CD4-positive, alpha-beta memory T cell (primary cell): ENCODE measurements around the gene QRSL1. TPM values are rescaled to one million over a fixed set of nuclear protein-coding genes. Genes with fewer than 3 reads are reported as not detected.

Source experiments
- CTCF ChIA-PET: fragments of 350-600 bp; sonication (Branson Sonifier 250); formaldehyde crosslinking; loops from one replicate; lab custom pipeline; 2021; ENCODE audit warnings: inconsistent platforms; ENCODE audit not compliant: partially characterized antibody; lab: Charles Lee
- POLR2A ChIA-PET: fragments of 350-600 bp; sonication (Branson Sonifier 250); formaldehyde crosslinking; loops from one replicate; lab custom pipeline; 2021; ENCODE audit not compliant: partially characterized antibody; lab: Charles Lee
- DNase-seq, 5 donors: peaks; one replicate each; pipeline versions ENCODE4 v3.0.0 to v3.0.0-alpha.2; 2020 to 2022; ENCODE audit warnings: mixed read lengths in 1 of 5
- H3K27ac ChIP-seq: one replicate; pipeline ENCODE4 v1.7.0; 2013; ENCODE audit warnings: low read depth, low read length
- H3K27me3 ChIP-seq: 2 replicates; pipeline ENCODE4 v1.7.0; 2013; ENCODE audit warnings: mild to moderate bottlenecking, low read length, moderate library complexity; ENCODE audit not compliant: insufficient read depth
- H3K36me3 ChIP-seq: 2 replicates; pipeline ENCODE4 v1.7.0; 2013; ENCODE audit warnings: mild to moderate bottlenecking, low read length, moderate library complexity; ENCODE audit not compliant: insufficient read depth
- H3K4me1 ChIP-seq: 2 replicates; pipeline ENCODE4 v1.7.0; 2013; ENCODE audit warnings: mild to moderate bottlenecking, low read length, moderate library complexity; ENCODE audit not compliant: insufficient read depth
- H3K4me3 ChIP-seq, 2 donors: one replicate each; pipeline ENCODE4 v1.7.0; 2013; ENCODE audit warnings: low read length in 2 of 2, mild to moderate bottlenecking in 1 of 2
- H3K9me3 ChIP-seq, 2 donors: one replicate each; pipeline ENCODE4 v1.7.0; 2013; ENCODE audit warnings: low read length in 2 of 2, control low read depth in 1 of 2; ENCODE audit not compliant: control insufficient read depth in 1 of 2
- H3K27ac Mint-ChIP-seq, 7 donors: one replicate each; pipeline ENCODE4 v1.8.0; 2020 to 2021; ENCODE audit warnings: mixed read lengths in 7 of 7, mild to moderate bottlenecking in 6 of 7, inconsistent platforms in 3 of 7, moderate library complexity in 3 of 7
- H3K27me3 Mint-ChIP-seq, 2 donors: one replicate each; pipeline ENCODE4 v1.8.0; 2020 to 2021; ENCODE audit warnings: mixed read lengths in 2 of 2
- H3K36me3 Mint-ChIP-seq, 2 donors: one replicate each; pipeline ENCODE4 v1.8.0; 2020 to 2021; ENCODE audit warnings: mixed read lengths in 2 of 2, inconsistent platforms in 1 of 2, mild to moderate bottlenecking in 1 of 2
- H3K4me1 Mint-ChIP-seq, 4 donors: one replicate each; pipeline ENCODE4 v1.8.0; 2020 to 2021; ENCODE audit warnings: mixed read lengths in 4 of 4, mild to moderate bottlenecking in 1 of 4
- H3K4me3 Mint-ChIP-seq, 8 donors: one replicate each; pipeline ENCODE4 v1.8.0; 2020 to 2021; ENCODE audit warnings: mixed read lengths in 8 of 8, mild to moderate bottlenecking in 7 of 8, moderate library complexity in 6 of 8, inconsistent platforms in 3 of 8
- H3K9me3 Mint-ChIP-seq, 8 donors: one replicate each; pipeline ENCODE4 v1.8.0; 2020 to 2021; ENCODE audit warnings: mixed read lengths in 8 of 8, mild to moderate bottlenecking in 5 of 8, inconsistent platforms in 3 of 8, moderate library complexity in 1 of 8
- intact Hi-C: fragments of 100-400 bp; cut with micrococcal nuclease; formaldehyde crosslinking; loops from one replicate; pipeline ENCODE4 v1.15.1; 2023
- polyA plus RNA-seq, 2 donors: library from polyadenylated mRNA; unstranded; fragments of 300-500 nt; fragmentation: Illumina TruSeq; gene quantifications; one replicate each; pipeline ENCODE4 v1.2.3, GENCODE V29; 2021
- total RNA-seq, 2 experiments: library from RNA; stranded (reverse); gene quantifications; one replicate each; pipeline ENCODE4 v1.2.3, GENCODE V29; 2021

Gene QRSL1
- total and polyA plus RNA-seq, 4 experiments from 2014 or later: 10.6 to 14.0 (median 12.9) TPM

DNA sequence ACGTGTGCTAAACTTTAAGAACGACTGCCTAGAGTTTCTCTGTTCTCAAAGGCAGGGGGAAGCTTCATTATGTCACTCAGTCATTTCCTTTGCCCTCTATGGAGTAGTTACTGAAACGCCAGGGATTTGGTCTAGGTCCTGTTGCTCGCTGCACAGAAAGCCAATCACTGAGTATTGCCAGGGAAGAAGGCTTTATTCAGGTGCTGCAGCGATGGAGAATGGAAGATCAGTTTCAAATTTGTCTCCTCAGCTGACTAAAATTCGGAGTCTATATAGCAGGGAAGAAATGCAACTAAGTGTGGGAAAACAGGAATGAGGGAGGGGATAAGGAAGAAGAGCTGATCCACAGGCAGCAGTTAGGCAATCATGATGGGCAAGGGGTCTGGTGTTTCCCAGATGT is 75.8 kb downstream of the QRSL1 start:
- Histone ChIP-seq H3K9me3 (no peaks in the 10 kb centered on the region), H3K4me3 (no peak overlapping the region), H3K27ac (no peak overlapping the region), H3K27me3 (no peaks in the 10 kb centered on the region), H3K4me1 (no peaks in the 10 kb centered on the region), H3K36me3 (no peaks in the 10 kb centered on the region)
- Mint-ChIP-seq H3K27ac (no peak overlapping the region), H3K4me3 (no peak overlapping the region), H3K27me3 (peaks cover 12 to 20% of the 10 kb centered on the region in 2 donors), H3K4me1 (peaks cover 0 to 2% (median 0%) of the 10 kb centered on the region in 4 donors), H3K36me3 (no peaks in the 10 kb centered on the region), H3K9me3 (peaks cover 0 to 9% (median 4%) of the 10 kb centered on the region in 8 donors)
- ChIA-PET CTCF (no interaction called here), POLR2A (no interaction called here)
- DNase-seq: no peak
- intact Hi-C loops: no loop called here

DNA sequence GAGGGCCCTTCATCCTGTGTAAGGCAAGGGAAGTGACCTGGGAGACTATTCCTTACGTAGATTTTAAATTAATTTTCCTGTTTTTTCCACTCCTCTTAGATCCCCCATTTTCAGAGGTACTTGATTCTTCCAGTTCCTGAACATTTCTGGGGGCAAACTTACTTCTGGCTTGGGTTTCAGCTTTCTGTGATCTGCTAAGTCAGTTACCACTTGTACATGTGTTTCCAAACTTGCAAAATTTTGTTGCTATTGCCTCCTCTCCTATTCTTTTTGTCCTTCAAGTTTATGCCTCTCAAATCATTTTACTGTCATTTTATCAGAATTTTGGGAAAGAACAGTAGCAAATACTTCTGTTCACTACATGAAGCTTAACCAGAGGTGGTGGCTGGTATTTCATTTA is 81.2 kb downstream of the QRSL1 start:
- Histone ChIP-seq H3K9me3 (no peaks in the 10 kb centered on the region), H3K36me3 (no peaks in the 10 kb centered on the region), H3K27me3 (no peaks in the 10 kb centered on the region), H3K4me3 (no peak overlapping the region), H3K27ac (no peak overlapping the region), H3K4me1 (no peaks in the 10 kb centered on the region)
- Mint-ChIP-seq H3K36me3 (no peaks in the 10 kb centered on the region), H3K27ac (no peak overlapping the region), H3K9me3 (peaks cover 0 to 4% (median 0%) of the 10 kb centered on the region in 8 donors), H3K4me1 (no peaks in the 10 kb centered on the region), H3K4me3 (no peak overlapping the region), H3K27me3 (peaks cover 7 to 8% of the 10 kb centered on the region in 2 donors)
- DNase-seq: no peak
- ChIA-PET POLR2A (no interaction called here), CTCF (no interaction called here)
- intact Hi-C loops: no loop called here

DNA sequence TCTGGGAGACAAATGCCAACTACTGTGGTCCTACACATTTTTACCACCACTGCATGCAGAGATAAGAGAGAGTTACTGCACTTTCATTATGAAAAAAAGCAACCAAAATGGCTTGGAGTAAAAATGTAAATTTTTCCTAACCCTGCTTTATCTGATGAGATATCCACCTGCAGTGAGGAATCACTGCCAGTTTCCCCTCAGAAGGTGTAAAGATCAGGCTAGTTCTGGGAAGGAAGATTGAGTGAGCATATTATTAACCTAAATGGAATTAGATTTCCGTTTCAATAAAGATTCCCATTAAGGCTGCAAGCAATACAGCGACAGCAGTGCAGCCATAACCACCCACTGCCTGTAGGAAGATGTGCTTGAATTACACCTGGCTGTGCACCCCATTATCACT is 84.9 kb downstream of the QRSL1 start:
- Histone ChIP-seq H3K4me3 (no peak overlapping the region), H3K4me1 (no peaks in the 10 kb centered on the region), H3K9me3 (no peaks in the 10 kb centered on the region), H3K36me3 (no peaks in the 10 kb centered on the region), H3K27ac (no peak overlapping the region), H3K27me3 (no peaks in the 10 kb centered on the region)
- no peaks in the 10 kb centered on the region for H3K4me1 Mint-ChIP-seq
- H3K27me3 Mint-ChIP-seq: peaks cover 12 to 17% of the 10 kb centered on the region in 2 donors
- DNase-seq: no peak
- H3K9me3 Mint-ChIP-seq: no peaks in the 10 kb centered on the region
- ChIA-PET CTCF (interaction anchor here (1.0 kb wide), 1 partner anchor 379 kb away, joined by 4 read pairs; no protein-coding TSS in a partner anchor), POLR2A (no interaction called here)
- H3K27ac Mint-ChIP-seq: no peak overlapping the region
- no peaks in the 10 kb centered on the region for H3K36me3 Mint-ChIP-seq
- intact Hi-C loops: no loop called here
- H3K4me3 Mint-ChIP-seq: no peak overlapping the region

DNA sequence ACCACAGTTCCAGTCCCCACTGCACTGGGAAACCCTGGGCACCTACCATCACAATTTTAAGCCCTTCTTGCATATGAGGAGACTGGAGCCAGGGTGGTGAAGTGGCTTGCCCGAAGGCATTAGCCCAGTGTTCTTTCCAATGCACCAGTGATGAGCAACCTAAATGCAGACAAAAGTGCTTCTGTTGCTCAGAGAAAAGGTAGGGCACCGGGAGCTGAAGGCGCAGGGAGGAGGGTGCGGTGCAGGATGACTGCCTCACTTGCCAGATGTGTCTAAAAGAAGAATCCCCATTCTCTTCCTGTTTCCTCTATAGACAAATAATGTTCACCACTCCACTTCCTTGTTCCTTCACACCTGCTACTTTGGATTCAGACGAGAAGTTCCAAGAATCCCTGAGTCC is 86.5 kb downstream of the QRSL1 start:
- H3K27me3 ChIP-seq: no peaks in the 10 kb centered on the region
- Mint-ChIP-seq H3K4me1 (no peaks in the 10 kb centered on the region), H3K27ac (no peak overlapping the region), H3K36me3 (no peaks in the 10 kb centered on the region), H3K27me3 (peaks cover 12 to 17% of the 10 kb centered on the region in 2 donors), H3K9me3 (no peaks in the 10 kb centered on the region), H3K4me3 (no peak overlapping the region)
- H3K27ac ChIP-seq: no peak overlapping the region
- H3K36me3 ChIP-seq: no peaks in the 10 kb centered on the region
- no peak for DNase-seq
- H3K9me3 ChIP-seq: no peaks in the 10 kb centered on the region
- ChIA-PET POLR2A (no interaction called here), CTCF (no interaction called here)
- H3K4me1 ChIP-seq: no peaks in the 10 kb centered on the region
- intact Hi-C loops: no loop called here
- H3K4me3 ChIP-seq: no peak overlapping the region

DNA sequence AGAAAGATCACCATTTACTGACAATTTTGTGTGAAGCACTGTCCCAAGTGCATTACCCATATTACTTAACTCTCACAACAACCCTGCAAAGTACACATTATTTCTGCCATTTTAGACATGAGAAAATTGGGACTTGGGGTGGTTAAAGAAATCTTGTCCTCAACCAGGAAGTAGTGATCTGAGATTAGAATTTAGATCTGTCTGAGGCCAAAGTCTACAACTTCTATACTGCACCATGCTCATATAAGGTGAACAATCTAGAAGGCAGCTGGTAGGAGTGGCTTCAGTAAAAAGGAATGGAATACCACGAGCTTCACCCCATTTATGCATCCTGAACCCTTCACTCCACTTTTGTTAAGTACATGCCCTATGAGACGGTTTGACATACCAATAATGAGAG is 87.6 kb downstream of the QRSL1 start:
- no peak overlapping the region for H3K4me3 ChIP-seq
- no peaks in the 10 kb centered on the region for H3K27me3 ChIP-seq
- no peaks in the 10 kb centered on the region for H3K4me1 ChIP-seq
- ChIA-PET POLR2A (no interaction called here), CTCF (no interaction called here)
- no peaks in the 10 kb centered on the region for H3K36me3 ChIP-seq
- H3K9me3 ChIP-seq: no peaks in the 10 kb centered on the region
- Mint-ChIP-seq H3K27me3 (peaks cover 15 to 18% of the 10 kb centered on the region in 2 donors), H3K4me3 (no peak overlapping the region), H3K4me1 (no peaks in the 10 kb centered on the region), H3K36me3 (no peaks in the 10 kb centered on the region), H3K9me3 (no peaks in the 10 kb centered on the region), H3K27ac (no peak overlapping the region)
- no peak for DNase-seq
- intact Hi-C loops: no loop called here
- no peak overlapping the region for H3K27ac ChIP-seq

Other genes starting within 250 kb of the QRSL1 start
- 1 to 10 TPM; 5.8 to 8.3 TPM for gene RTN4IP1, start 80 bp upstream of the QRSL1 start, total RNA-seq
- 1 to 10 TPM; 6.9 to 7.9 TPM for gene RTN4IP1, start 80 bp upstream of the QRSL1 start, polyA plus RNA-seq